Measurements from ENCODE around the gene KIAA2012.
"Not testable (repeated sequence)": the region's sequence is repeated elsewhere in the genome, so short reads cannot be mapped to it uniquely, and the experiment has no call there.

KIAA2012 gene

GRCh38 chr2:202121532-202122162 lies 48.6 kb downstream of the KIAA2012 start:
- DNase-seq: no peak

- no peak for DNase-seq
Observed at GRCh38 chr2:202122163-202122540, 49.1 kb downstream of the KIAA2012 start.

GRCh38 chr2:202122980-202123720 lies 50.1 kb downstream of the KIAA2012 start:
- peak; percentile 72 for DNase-seq

- DNase-seq: no peak
Observed at GRCh38 chr2:202124286-202124685, 51.2 kb downstream of the KIAA2012 start.

GRCh38 chr2:202127687-202128331 lies 54.8 kb downstream of the KIAA2012 start:
- no peak for DNase-seq

- no peak for DNase-seq
Observed at GRCh38 chr2:202129841-202130240, 56.8 kb downstream of the KIAA2012 start.

- DNase-seq: no peak
Observed at GRCh38 chr2:202133200-202133908, 60.3 kb downstream of the KIAA2012 start.

GRCh38 chr2:202133909-202134265 lies 60.8 kb downstream of the KIAA2012 start:
- DNase-seq: no peak

- DNase-seq: no peak
Observed at GRCh38 chr2:202135091-202135874, 62.2 kb downstream of the KIAA2012 start.

GRCh38 chr2:202136039-202136438 lies 63.0 kb downstream of the KIAA2012 start:
- DNase-seq: not testable (repeated sequence)

GRCh38 chr2:202136526-202136925 lies 63.5 kb downstream of the KIAA2012 start:
- DNase-seq: no peak

GRCh38 chr2:202140522-202141252 lies 67.6 kb downstream of the KIAA2012 start:
- DNase-seq: no peak

- DNase-seq: no peak
Observed at GRCh38 chr2:202141329-202141947, 68.4 kb downstream of the KIAA2012 start.

GRCh38 chr2:202142540-202142939 lies 69.5 kb downstream of the KIAA2012 start:
- no peak for DNase-seq

GRCh38 chr2:202147775-202148174 lies 74.7 kb downstream of the KIAA2012 start:
- no peak for DNase-seq

- no peak for DNase-seq
Observed at GRCh38 chr2:202148515-202149154, 75.6 kb downstream of the KIAA2012 start.

GRCh38 chr2:202149155-202149762 lies 76.2 kb downstream of the KIAA2012 start:
- DNase-seq: peak; percentile 59

- no peak for DNase-seq
Observed at GRCh38 chr2:202149936-202150335, 76.9 kb downstream of the KIAA2012 start.

- no peak for DNase-seq
Observed at GRCh38 chr2:202152104-202152715, 79.2 kb downstream of the KIAA2012 start.

- DNase-seq: no peak
Observed at GRCh38 chr2:202154613-202155012, 81.6 kb downstream of the KIAA2012 start.

Data from retina (tissue), 1 donor.